OCI-LY3 (cell line): ENCODE data around the gene TMEM178B.

Source experiments
- CTCF ChIP-seq: fragments of 200-600, 300-600 bp; sonication (generic); IDR thresholded peaks from 2 replicates; pipeline ENCODE4 v1.5.1; 2014; ENCODE audit warnings: antibody characterized with exemption, low read length, low read depth
- EZH2phosphoT487 ChIP-seq: fragments of 200-600 bp; shearing (Covaris generic); IDR thresholded peaks from 2 replicates; pipeline ENCODE4 v1.6.1; 2018; ENCODE audit warnings: antibody characterized with exemption, mixed run types, low read depth

GRCh38 chr7:141142058-141142457, 68.2 kb downstream of the TMEM178B start:
- TF ChIP-seq CTCF (no peak), EZH2phosphoT487 (no peak)
